C1 segment of cervical spinal cord (tissue), 14 donors: ENCODE data around the gene SH3YL1.

Experiments used
- DNase-seq, 14 donors: peaks; one replicate each; lab custom pipeline; 2025; lab: John Stamatoyannopoulos, UW

SH3YL1 gene

GRCh38 chr2:282371-283263 is 18.8 kb upstream of the SH3YL1 start:
- no peak for DNase-seq

DNA sequence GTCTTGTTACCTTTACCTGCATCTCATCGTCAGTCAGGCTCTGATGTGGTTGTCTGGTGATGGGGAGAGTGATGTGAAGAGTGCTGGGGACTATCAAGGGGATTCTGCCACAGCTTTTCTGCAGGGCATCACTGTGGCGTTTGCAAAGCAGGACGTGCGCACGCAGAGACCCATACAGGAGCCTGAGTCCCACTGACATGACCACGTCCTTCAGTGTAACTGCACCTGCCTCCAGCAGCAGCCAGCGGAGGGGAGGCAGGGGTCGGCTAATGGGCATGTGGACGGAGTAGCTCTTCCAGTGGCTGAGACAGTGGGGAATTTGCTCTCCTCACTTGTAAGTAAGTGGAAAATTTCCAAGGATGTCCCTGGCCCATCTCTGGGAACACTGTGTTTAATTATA is 17.5 kb upstream of the SH3YL1 start:
- no peak for DNase-seq

DNA sequence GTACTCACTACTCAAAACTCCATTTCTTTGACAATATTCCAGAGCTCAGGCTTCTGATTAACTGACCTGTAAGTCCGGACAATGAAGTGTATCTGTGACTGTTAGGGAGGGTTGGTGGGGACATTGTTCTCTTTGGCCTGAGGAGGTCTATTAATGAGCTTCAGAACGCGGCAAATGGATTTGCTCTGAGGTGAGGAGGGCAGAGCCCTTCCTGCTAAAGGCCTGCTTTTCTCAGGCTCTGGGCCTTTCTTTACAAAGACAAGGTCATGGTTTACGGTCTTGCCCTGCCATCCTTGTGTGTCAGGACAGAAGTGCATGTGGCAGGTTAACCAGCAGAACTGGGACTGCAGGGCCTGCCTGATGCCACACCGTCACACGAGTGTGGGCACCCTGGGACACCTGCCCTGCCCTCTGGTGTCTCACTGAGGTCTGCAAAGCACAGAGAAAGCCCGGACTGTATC is 16.8 kb upstream of the SH3YL1 start:
- DNase-seq, result no peak

GRCh38 chr2:279956-280649 is 16.3 kb upstream of the SH3YL1 start:
- DNase-seq, result no peak

- no peak for DNase-seq
Observed at GRCh38 chr2:279366-279765, 15.5 kb upstream of the SH3YL1 start.

DNA sequence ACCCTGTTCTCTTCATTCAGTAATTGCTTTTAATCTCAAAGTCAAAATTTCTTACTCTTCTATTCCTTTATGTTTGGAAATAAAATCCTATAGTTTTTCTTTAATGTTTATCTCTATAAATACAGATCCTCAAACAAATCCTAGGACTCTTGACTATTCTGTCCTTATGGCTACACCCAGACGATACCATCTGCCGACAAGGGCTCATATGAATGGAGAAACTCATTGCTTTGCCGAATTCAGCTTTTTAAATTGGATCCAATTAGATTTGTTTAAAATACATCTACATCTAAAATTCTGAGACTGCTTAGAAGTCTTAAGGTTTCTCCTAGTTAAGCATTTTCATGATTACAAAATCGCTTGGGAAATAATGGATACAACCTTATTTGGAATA is 15.1 kb upstream of the SH3YL1 start:
- DNase-seq, result no peak

- no peak for DNase-seq
Observed at GRCh38 chr2:278312-278926, 14.6 kb upstream of the SH3YL1 start.

DNA sequence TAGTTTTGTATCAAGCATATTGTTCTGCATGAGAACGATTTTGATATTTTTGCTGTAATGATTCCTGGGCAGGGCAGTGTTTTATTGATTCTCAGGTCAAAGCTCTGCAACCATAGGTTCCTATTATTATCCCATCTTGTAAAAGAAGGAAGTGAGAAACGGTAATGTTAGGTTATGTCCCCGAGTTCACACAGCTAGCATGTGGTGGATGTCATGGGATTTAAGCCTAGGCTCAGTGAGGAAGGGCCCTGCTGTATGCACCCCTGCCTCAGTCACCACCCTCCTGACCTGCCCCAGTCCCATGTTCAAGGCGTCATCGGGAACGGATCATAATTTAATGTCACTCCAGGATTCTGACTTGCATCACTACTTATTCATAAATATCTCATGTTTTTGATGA is 11.6 kb upstream of the SH3YL1 start:
- DNase-seq, result peak in 1 of 14 donors; percentile 6

DNA sequence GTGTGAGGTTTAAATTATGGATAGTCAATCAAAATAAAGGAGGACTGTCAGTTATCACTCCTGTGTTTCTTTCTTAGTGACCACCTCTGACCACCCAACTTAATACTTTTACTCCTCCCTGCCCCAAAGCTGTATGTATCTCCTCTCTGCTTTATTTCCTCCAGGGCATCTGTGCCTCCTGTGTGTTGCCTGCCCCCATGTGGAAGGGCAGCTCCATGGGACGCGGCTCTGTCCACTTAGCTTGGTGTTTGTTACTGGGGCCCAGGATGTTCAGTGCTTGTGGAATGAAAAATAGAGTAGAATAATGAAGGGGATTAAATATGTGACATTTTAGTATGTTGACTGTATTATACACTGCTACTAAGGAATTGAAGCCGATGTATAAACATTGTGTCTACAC is 10.7 kb upstream of the SH3YL1 start:
- DNase-seq, result no peak

DNA sequence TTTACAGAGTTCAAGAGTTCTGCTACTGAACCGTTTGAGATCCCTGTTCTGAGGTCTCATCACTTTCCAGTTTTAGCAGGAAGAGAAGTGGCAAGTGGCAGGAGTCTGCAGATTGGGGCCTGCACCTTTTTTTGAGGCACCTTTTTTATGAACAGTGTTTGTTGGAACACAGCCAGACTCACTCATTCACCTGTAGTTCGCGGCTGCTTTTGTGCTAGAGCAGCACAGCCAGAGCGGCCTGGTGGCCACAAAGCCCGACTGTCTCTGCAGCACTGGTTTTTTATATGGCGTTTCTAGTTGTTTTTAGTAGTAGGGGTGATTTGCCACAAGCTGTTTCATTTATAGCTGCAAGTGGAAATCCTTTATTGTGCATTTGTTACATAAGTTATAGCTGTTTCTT is 9.5 kb upstream of the SH3YL1 start:
- DNase-seq, result no peak

- DNase-seq, result no peak
Observed at GRCh38 chr2:271917-272316, 8.1 kb upstream of the SH3YL1 start.

DNA sequence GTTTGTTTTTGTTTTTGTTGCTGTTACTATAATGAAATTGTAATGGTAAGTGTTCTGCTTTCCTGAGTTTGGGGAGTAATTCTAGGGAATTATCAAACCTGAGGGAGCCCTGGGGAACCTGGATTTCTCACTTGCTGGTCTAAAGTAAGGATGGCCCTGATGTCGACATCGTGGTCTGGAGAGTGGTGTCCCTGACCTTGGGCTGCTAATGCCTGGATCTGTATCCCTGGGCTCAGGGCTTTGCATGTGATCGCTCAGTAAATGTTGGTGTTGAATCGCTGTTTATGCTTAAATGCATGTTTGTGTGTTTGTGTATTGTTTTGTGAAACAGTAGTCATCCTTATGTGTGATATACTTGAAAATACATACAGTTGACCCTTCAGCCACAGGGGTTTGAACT is 7.0 kb upstream of the SH3YL1 start:
- no peak for DNase-seq

GRCh38 chr2:269356-270030 is 5.7 kb upstream of the SH3YL1 start:
- DNase-seq, result no peak

GRCh38 chr2:268323-268722 is 4.5 kb upstream of the SH3YL1 start:
- DNase-seq, result no peak

DNA sequence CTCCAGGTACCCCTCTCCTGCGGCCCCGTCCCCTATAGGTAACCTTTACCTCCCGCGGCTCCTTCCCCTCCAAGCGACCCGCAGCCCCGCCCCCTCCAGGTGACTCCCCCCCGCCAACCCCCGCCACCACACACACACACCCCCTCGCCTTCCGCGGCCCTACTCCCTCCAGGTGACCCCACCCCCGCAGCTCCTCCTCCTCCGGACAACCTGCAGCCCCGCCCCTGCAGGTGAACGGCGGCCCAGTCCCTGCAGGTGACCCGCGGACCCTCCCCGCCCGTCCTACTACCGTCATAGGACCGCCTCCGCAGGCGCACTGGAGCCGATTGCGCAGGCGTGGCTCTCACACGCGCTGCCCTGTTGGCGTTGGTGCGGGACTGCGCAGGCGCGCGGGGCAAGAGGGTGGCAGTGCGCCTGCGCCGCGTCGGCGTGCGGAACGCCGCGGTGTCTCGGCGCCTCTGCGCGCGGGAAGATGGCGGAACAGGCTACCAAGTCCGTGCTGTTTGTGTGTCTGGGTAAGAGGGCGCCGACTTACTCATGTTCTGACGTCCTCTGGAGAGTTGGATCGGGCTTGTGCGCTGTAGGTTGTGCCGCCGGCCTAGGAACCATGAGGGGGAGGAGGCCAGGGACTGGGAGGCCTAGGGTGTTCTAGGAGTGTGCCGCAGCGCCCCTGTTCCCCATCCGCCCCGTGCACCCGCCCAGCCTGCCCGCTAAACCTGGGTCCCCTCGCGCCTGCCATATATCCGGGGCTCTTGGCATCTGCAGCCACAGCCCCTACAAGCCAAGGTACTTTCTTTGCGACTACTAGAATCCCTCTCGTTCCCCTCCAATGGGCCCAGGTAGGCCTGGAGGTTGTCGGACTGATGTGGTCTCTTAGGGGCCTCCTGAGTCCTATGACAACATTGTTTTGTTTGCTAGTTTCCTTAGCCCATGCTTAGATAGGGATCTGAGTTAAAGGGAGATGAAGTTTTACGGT is 949 bp upstream of the SH3YL1 start, which contains the start of gene ACP1:
Gene ACP1 (plus strand): TSS at position 455 of the 976 bp plus-strand sequence. CDS start 18 bp downstream, at position 473.
- peak; percentile 61 to 96 (median 86) for DNase-seq

- DNase-seq, result no peak
Observed at GRCh38 chr2:263022-263738, 652 bp downstream of the SH3YL1 start.

DNA sequence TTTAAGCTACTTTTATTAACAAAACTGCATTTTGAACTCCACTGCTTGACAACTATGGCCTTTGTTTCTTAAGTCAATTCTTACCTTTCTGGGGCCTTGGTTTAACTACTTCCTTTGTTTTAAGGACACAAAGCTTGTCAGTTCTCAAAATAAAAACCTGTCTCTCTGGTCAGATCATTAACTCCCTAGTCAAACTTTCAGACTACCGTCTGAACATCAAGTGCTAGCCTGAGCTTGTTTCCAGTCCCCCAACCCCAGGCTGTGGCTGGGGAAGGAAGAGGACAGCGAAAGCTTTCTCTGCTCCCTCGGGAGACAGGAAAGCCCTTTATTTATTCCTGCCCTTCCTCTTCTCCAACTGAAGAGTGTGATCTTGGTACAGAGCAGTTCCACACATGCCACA is 1.7 kb downstream of the SH3YL1 start:
- DNase-seq, result no peak

GRCh38 chr2:260507-261161 is 3.2 kb downstream of the SH3YL1 start:
- no peak for DNase-seq

GRCh38 chr2:259789-260331 is 4.0 kb downstream of the SH3YL1 start:
- no peak for DNase-seq
